K562 (cell line): ENCODE results near the gene GYPC.

Experiments
- BCL6 ChIP-seq: fragments of 250-450 bp; sonication (Bioruptor Pico); IDR thresholded peaks from 2 replicates; pipeline ENCODE4 v1.4.0; 2020
- KLF13 ChIP-seq: fragments of 450-650 bp; IDR thresholded peaks from 2 replicates; pipeline ENCODE4 v1.6.1; 2016; ENCODE audit warnings: missing genetic modification characterization, low read depth, mild to moderate bottlenecking, missing compliant biosample characterization, moderate library complexity, borderline replicate concordance
- MAFK ChIP-seq: IDR thresholded peaks from 2 replicates; pipeline ENCODE4 v1.6.1; 2011; ENCODE audit warnings: low read length, improper control_type of control experiment
- MCM3 ChIP-seq: fragments of 450-650 bp; IDR thresholded peaks from 2 replicates; pipeline ENCODE4 v1.6.1; 2016
- MYC ChIP-seq, 2 experiments: fragments of 250-450 bp in 1 of 2; sonication (Bioruptor Pico) in 1 of 2; IDR thresholded peaks; 2 replicates each; pipeline versions ENCODE4 v1.5.1 to v1.6.1; 2012 to 2021; ENCODE audit warnings: low read depth in 2 of 2, borderline replicate concordance in 1 of 2, improper control_type of control experiment in 1 of 2, low read length in 1 of 2, mild to moderate bottlenecking in 1 of 2, moderate library complexity in 1 of 2
- POLR2AphosphoS2 ChIP-seq: IDR thresholded peaks from 2 replicates; pipeline ENCODE4 v1.6.1; 2012; ENCODE audit warnings: low read length, improper control_type of control experiment
- RFX5 ChIP-seq: IDR thresholded peaks from 2 replicates; pipeline ENCODE4 v1.6.1; 2011; ENCODE audit warnings: low read depth, mild to moderate bottlenecking, improper control_type of control experiment, low read length
- TF ChIP-seq, protein P1 (sequence below): fragments of 250-450 bp; sonication (Bioruptor Pico); IDR thresholded peaks from 2 replicates; pipeline ENCODE4 v1.4.0; 2020; ENCODE audit warnings: mild to moderate bottlenecking, moderate library complexity, borderline replicate concordance
- TF ChIP-seq, protein P2 (sequence below), 2 experiments: fragments of 450-650 bp; formaldehyde crosslinking in 1 of 2; IDR thresholded peaks; 2 replicates each; pipeline versions ENCODE4 v1.4.0 to v1.6.1; 2014 to 2020; ENCODE audit warnings: mild to moderate bottlenecking in 2 of 2, borderline replicate concordance in 1 of 2, low read depth in 1 of 2
- TF ChIP-seq, protein P3 (sequence below): sonication (generic); formaldehyde crosslinking; IDR thresholded peaks from 2 replicates; pipeline ENCODE4 v1.8.0; 2023; ENCODE audit warnings: missing genetic modification reagents, mild to moderate bottlenecking, borderline replicate concordance

DNA sequence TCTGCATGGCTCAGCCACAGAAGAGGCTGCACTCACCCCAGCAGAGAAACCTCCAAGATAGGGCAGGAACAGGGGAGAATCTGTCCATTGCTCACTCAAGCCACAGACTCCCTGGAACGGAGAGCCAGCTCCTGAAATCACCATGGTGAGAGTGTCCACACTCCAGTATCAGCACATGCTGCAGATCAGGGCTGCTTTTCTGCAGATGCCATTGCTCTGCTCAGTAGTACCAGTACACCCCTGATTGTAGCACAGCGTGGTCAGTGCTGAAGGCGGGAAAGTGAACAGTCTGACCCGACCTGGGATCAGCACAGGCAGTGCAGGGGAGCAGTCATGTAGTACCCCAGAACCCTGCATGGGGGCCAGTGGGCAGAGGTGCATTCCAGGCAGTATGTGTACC, 73.9 kb downstream of the GYPC start:
- TF ChIP-seq, protein P1, sequence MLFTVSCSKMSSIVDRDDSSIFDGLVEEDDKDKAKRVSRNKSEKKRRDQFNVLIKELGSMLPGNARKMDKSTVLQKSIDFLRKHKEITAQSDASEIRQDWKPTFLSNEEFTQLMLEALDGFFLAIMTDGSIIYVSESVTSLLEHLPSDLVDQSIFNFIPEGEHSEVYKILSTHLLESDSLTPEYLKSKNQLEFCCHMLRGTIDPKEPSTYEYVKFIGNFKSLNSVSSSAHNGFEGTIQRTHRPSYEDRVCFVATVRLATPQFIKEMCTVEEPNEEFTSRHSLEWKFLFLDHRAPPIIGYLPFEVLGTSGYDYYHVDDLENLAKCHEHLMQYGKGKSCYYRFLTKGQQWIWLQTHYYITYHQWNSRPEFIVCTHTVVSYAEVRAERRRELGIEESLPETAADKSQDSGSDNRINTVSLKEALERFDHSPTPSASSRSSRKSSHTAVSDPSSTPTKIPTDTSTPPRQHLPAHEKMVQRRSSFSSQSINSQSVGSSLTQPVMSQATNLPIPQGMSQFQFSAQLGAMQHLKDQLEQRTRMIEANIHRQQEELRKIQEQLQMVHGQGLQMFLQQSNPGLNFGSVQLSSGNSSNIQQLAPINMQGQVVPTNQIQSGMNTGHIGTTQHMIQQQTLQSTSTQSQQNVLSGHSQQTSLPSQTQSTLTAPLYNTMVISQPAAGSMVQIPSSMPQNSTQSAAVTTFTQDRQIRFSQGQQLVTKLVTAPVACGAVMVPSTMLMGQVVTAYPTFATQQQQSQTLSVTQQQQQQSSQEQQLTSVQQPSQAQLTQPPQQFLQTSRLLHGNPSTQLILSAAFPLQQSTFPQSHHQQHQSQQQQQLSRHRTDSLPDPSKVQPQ = no peak
- TF ChIP-seq, protein P2, sequence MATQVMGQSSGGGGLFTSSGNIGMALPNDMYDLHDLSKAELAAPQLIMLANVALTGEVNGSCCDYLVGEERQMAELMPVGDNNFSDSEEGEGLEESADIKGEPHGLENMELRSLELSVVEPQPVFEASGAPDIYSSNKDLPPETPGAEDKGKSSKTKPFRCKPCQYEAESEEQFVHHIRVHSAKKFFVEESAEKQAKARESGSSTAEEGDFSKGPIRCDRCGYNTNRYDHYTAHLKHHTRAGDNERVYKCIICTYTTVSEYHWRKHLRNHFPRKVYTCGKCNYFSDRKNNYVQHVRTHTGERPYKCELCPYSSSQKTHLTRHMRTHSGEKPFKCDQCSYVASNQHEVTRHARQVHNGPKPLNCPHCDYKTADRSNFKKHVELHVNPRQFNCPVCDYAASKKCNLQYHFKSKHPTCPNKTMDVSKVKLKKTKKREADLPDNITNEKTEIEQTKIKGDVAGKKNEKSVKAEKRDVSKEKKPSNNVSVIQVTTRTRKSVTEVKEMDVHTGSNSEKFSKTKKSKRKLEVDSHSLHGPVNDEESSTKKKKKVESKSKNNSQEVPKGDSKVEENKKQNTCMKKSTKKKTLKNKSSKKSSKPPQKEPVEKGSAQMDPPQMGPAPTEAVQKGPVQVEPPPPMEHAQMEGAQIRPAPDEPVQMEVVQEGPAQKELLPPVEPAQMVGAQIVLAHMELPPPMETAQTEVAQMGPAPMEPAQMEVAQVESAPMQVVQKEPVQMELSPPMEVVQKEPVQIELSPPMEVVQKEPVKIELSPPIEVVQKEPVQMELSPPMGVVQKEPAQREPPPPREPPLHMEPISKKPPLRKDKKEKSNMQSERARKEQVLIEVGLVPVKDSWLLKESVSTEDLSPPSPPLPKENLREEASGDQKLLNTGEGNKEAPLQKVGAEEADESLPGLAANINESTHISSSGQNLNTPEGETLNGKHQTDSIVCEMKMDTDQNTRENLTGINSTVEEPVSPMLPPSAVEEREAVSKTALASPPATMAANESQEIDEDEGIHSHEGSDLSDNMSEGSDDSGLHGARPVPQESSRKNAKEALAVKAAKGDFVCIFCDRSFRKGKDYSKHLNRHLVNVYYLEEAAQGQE (IDR thresholded peaks at IDR 0.05; ENCODE audit: borderline replicate concordance) = no peak
- TF ChIP-seq, protein P2 (CRISPR knock-in tag; IDR thresholded peaks at IDR 0.05; ENCODE audit: low read depth) = no peak
- no peak for TF ChIP-seq RFX5
- TF ChIP-seq MYC (IDR thresholded peaks at IDR 0.05; ENCODE audit: low read depth, low read length) = no peak
- no peak for TF ChIP-seq MYC (CRISPR knock-in tag; IDR thresholded peaks at IDR 0.05; ENCODE audit: borderline replicate concordance, low read depth)
- TF ChIP-seq MAFK = no peak
- no peak for TF ChIP-seq MCM3
- TF ChIP-seq POLR2AphosphoS2 = no peak
- TF ChIP-seq BCL6 (CRISPR knock-in tag) = no peak
- no peak for TF ChIP-seq KLF13 (tag)
- TF ChIP-seq, protein P3, sequence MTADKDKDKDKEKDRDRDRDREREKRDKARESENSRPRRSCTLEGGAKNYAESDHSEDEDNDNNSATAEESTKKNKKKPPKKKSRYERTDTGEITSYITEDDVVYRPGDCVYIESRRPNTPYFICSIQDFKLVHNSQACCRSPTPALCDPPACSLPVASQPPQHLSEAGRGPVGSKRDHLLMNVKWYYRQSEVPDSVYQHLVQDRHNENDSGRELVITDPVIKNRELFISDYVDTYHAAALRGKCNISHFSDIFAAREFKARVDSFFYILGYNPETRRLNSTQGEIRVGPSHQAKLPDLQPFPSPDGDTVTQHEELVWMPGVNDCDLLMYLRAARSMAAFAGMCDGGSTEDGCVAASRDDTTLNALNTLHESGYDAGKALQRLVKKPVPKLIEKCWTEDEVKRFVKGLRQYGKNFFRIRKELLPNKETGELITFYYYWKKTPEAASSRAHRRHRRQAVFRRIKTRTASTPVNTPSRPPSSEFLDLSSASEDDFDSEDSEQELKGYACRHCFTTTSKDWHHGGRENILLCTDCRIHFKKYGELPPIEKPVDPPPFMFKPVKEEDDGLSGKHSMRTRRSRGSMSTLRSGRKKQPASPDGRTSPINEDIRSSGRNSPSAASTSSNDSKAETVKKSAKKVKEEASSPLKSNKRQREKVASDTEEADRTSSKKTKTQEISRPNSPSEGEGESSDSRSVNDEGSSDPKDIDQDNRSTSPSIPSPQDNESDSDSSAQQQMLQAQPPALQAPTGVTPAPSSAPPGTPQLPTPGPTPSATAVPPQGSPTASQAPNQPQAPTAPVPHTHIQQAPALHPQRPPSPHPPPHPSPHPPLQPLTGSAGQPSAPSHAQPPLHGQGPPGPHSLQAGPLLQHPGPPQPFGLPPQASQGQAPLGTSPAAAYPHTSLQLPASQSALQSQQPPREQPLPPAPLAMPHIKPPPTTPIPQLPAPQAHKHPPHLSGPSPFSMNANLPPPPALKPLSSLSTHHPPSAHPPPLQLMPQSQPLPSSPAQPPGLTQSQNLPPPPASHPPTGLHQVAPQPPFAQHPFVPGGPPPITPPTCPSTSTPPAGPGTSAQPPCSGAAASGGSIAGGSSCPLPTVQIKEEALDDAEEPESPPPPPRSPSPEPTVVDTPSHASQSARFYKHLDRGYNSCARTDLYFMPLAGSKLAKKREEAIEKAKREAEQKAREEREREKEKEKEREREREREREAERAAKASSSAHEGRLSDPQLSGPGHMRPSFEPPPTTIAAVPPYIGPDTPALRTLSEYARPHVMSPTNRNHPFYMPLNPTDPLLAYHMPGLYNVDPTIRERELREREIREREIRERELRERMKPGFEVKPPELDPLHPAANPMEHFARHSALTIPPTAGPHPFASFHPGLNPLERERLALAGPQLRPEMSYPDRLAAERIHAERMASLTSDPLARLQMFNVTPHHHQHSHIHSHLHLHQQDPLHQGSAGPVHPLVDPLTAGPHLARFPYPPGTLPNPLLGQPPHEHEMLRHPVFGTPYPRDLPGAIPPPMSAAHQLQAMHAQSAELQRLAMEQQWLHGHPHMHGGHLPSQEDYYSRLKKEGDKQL (CRISPR knock-in tag) = no peak
